Astrocyte (in vitro differentiated cells and primary cell): ENCODE data around the gene SUFU.

Experiments
- EZH2 ChIP-seq: IDR thresholded peaks from 2 replicates; pipeline ENCODE4 v1.6.1; 2012; ENCODE audit warnings: mild to moderate bottlenecking, low read length, inconsistent platforms; ENCODE audit not compliant: insufficient read depth
- TF ChIP-seq, protein P1 (sequence below): IDR thresholded peaks from 2 replicates; pipeline ENCODE4 v1.5.1; 2011; ENCODE audit warnings: low read depth, mild to moderate bottlenecking, inconsistent platforms, low read length, moderate library complexity; ENCODE audit not compliant: insufficient read depth

DNA sequence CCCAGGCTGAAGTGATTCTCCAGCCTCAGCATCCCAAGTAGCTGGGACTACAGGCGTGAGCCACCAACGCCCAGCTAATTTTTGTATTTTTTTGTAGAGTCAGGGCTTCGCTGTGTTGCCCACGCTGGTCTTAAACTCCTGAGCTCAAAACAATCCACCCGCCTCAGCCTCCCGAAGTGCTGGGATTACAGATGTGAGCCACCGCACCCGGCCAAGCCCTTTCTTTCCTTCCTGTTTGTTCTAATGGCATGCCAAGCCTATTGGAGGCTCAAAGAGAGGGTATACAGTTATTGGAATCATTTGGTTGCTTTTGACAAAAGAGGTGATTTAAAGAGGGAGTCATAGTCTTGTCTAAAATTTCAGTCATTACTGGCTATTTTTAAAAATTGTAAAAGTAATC is 94.5 kb downstream of the SUFU start:
- TF ChIP-seq, protein P1, sequence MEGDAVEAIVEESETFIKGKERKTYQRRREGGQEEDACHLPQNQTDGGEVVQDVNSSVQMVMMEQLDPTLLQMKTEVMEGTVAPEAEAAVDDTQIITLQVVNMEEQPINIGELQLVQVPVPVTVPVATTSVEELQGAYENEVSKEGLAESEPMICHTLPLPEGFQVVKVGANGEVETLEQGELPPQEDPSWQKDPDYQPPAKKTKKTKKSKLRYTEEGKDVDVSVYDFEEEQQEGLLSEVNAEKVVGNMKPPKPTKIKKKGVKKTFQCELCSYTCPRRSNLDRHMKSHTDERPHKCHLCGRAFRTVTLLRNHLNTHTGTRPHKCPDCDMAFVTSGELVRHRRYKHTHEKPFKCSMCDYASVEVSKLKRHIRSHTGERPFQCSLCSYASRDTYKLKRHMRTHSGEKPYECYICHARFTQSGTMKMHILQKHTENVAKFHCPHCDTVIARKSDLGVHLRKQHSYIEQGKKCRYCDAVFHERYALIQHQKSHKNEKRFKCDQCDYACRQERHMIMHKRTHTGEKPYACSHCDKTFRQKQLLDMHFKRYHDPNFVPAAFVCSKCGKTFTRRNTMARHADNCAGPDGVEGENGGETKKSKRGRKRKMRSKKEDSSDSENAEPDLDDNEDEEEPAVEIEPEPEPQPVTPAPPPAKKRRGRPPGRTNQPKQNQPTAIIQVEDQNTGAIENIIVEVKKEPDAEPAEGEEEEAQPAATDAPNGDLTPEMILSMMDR, result no peak
- no peak for TF ChIP-seq EZH2
